HL-60 (cell line): Measurements from ENCODE around the gene TRAPPC12.

ENCODE experiments used
- CTCF ChIP-seq: IDR thresholded peaks from one replicate; pipeline ENCODE4 v1.5.1; 2011; ENCODE audit warnings: low read length, control low read depth, inconsistent platforms; ENCODE audit not compliant: insufficient read depth
- POLR2AphosphoS5 ChIP-seq: IDR thresholded peaks from 2 replicates; pipeline ENCODE4 v1.6.1; 2012; ENCODE audit warnings: low read depth
- REST ChIP-seq: IDR thresholded peaks from 2 replicates; pipeline ENCODE4 v1.6.1; 2012; ENCODE audit warnings: low read depth; ENCODE audit not compliant: insufficient replicate concordance
- SPI1 ChIP-seq: IDR thresholded peaks from 2 replicates; pipeline ENCODE4 v1.6.1; 2012; ENCODE audit warnings: low read depth, mild to moderate bottlenecking, borderline replicate concordance

GRCh38 chr2:3462493-3463104, 83.1 kb downstream of the TRAPPC12 start:
- TF ChIP-seq POLR2AphosphoS5 (no peak), CTCF (no peak), REST (no peak), SPI1 (no peak)
